GM18511 (cell line): ENCODE results near the gene TCEA2.

ENCODE experiments used
- ATAC-seq: cut with Tn5 transposase; IDR thresholded peaks from one replicate; pipeline ENCODE4 v1.9.1; 2021; ENCODE audit warnings: mild to moderate bottlenecking, moderate library complexity; ENCODE audit not compliant: unreplicated experiment

Gene TCEA2

GRCh38 chr20:64035066-64035932, 27.7 kb upstream of the TCEA2 start:
- no peak for ATAC-seq

GRCh38 chr20:64035933-64036345, 27.1 kb upstream of the TCEA2 start, which contains the start of gene C20orf204:
C20orf204 (plus strand) TSS chr20:64036182; CDS start chr20:64036324, 142 bp downstream.
- no peak for ATAC-seq

GRCh38 chr20:64036346-64037198, 26.4 kb upstream of the TCEA2 start:
- no peak for ATAC-seq

- ATAC-seq, result no peak
These were observed 25.9 kb upstream of the TCEA2 start for GRCh38 chr20:64037199-64037497.

- ATAC-seq, result no peak
These were observed 25.3 kb upstream of the TCEA2 start for GRCh38 chr20:64037498-64038213.

GRCh38 chr20:64038224-64038564, 24.8 kb upstream of the TCEA2 start:
- peak; percentile 34 for ATAC-seq

- peak; percentile 51 for ATAC-seq
These were observed 24.3 kb upstream of the TCEA2 start for GRCh38 chr20:64038565-64039292.

GRCh38 chr20:64039293-64040160, 23.5 kb upstream of the TCEA2 start:
- ATAC-seq, result no peak

- ATAC-seq, result no peak
These were observed 22.6 kb upstream of the TCEA2 start for GRCh38 chr20:64040231-64041039.

- no peak for ATAC-seq
These were observed 21.8 kb upstream of the TCEA2 start for GRCh38 chr20:64041040-64041780.

- ATAC-seq, result no peak
These were observed 21.3 kb upstream of the TCEA2 start for GRCh38 chr20:64041781-64042053.

GRCh38 chr20:64042054-64042781, 20.8 kb upstream of the TCEA2 start:
- ATAC-seq, result no peak

- no peak for ATAC-seq
These were observed 19.2 kb upstream of the TCEA2 start for GRCh38 chr20:64043768-64044167.

GRCh38 chr20:64044484-64045247, 18.3 kb upstream of the TCEA2 start:
- no peak for ATAC-seq

GRCh38 chr20:64045346-64046011, 17.5 kb upstream of the TCEA2 start:
- ATAC-seq, result no peak

- ATAC-seq, result no peak
These were observed 16.0 kb upstream of the TCEA2 start for GRCh38 chr20:64047046-64047389.

- ATAC-seq, result no peak
These were observed 15.0 kb upstream of the TCEA2 start for GRCh38 chr20:64047968-64048401.
